H1 (cell line): ENCODE measurements around the gene TGFB1. TPM values are rescaled to one million over a fixed set of nuclear protein-coding genes. Genes with fewer than 3 reads are reported as not detected.

Source experiments
- GTF2F1 ChIP-seq: IDR thresholded peaks from 2 replicates; pipeline ENCODE4 v1.6.1; 2012; ENCODE audit warnings: low read depth, low read length, improper control_type of control experiment, borderline replicate concordance
- NRF1 ChIP-seq: IDR thresholded peaks from 2 replicates; pipeline ENCODE4 v1.6.1; 2011; ENCODE audit warnings: mild to moderate bottlenecking, low read depth, low read length, improper control_type of control experiment
- SP4 ChIP-seq: IDR thresholded peaks from 2 replicates; pipeline ENCODE4 v1.6.1; 2012; ENCODE audit warnings: low read length, inconsistent platforms
- TAF1 ChIP-seq: IDR thresholded peaks from 2 replicates; pipeline ENCODE4 v1.6.1; 2011; ENCODE audit warnings: mild to moderate bottlenecking, low read depth, low read length
- YY1 ChIP-seq: IDR thresholded peaks from 2 replicates; pipeline ENCODE4 v1.6.1; 2011; ENCODE audit warnings: low read depth, mild to moderate bottlenecking, low read length
- polyA plus RNA-seq, 7 experiments: library from polyadenylated mRNA; depleted of rRNA in 3 of 7; stranded (reverse) in 5 of 7; unstranded in 2 of 7; fragments of >200 nt in 5 of 7; fragments of 200-250 nt in 2 of 7; gene quantifications; 1 replicate in 5 of 7; 2 replicates in 1 of 7; 4 replicates in 1 of 7; pipeline versions ENCODE4 v1.2.1 to v1.2.3, GENCODE V29; 2011 to 2013; ENCODE audit warnings: missing spikeins in 2 of 7, mixed read lengths in 2 of 7
- total RNA-seq: library from RNA; stranded (reverse); fragmentation: NEBNext Ultra II Directional; extraction: Animal tissue kit (Norgen Biotek cat#: 25700); gene quantifications from 2 replicates; pipeline ENCODE4 v1.2.1, GENCODE V29; 2021

The TGFB1 gene
- total and polyA plus RNA-seq, 2 of the 8 experiments (the other 6 are each of a cell fraction or from before 2014, with no cell fraction given), result 1.7 to 10.6 TPM

DNA sequence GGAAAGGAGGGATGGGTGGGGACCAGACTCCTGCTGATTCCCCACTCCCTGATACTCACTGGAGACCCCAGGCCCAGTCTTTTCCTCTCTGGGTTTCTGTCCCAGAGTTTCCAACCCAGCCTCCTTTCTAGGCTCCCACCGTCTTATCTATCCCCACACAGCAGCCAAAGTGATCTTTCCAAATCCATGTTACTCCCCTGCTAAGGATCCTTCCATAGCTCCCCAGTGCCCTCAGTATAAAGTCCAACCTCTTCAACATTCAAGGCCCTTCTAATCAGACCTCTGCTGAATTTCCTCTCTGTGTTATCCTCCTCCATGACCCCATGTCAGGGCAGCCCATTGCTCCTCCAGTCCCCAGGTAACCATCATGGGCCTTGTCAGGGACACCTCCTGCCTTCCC, 1.3 kb upstream of the TGFB1 start (continued):
- TF ChIP-seq YY1 (no peak), GTF2F1 (no peak), NRF1 (no peak), SP4 (no peak), TAF1 (no peak)
